ENCODE data around the gene TCERG1L. TPM values are rescaled to one million over a fixed set of nuclear protein-coding genes. Genes with fewer than 3 reads are reported as not detected.

Gene TCERG1L
- total RNA-seq, 4 donors from 2014 or later: not detected

DNA sequence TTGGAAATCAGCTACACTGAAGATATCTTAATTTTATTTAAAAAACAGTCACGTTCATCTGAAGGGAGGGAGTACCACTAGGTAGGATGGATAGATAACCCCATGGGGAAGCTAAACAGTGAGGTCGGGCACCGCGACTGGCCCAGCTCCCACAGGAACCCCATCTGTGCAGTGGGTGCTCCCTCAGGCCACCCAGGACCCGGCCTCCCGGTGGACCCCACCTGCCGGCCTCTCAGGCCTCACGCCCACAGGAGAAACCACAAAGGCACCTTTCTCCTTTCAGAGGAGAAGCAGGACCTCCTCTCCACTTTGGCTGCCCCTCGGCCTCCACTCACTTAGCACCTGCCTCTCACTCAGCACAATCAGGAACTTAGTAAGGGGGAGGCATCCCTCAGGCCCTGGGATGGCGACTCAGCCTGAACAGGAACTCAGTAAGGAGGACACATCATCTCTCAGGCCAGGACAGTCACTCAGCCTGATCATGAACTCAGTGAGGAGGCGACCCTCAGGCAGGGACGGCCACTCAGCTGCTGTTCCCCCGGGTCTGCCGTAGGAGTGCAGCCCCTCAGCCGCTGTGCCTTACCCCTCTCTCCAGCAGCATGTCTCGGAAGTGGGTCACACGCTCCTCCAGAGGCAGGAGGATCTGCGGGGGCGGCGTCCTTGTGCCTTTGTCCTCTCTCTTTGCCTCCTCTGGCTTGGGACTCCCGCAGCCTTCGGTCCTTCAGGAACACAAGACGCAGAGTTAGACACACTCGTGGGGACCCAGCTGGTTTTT is 195.1 kb downstream of the TCERG1L start:
- H3K4me1 ChIP-seq: no peaks in the 10 kb centered on the region
- no peaks in the 10 kb centered on the region for H3K27me3 ChIP-seq
- no peak for DNase-seq
- H3K36me3 ChIP-seq: no peaks in the 10 kb centered on the region
- no peak for TF ChIP-seq POLR2A (IDR thresholded peaks at IDR 0.05)
- TF ChIP-seq, protein P1, sequence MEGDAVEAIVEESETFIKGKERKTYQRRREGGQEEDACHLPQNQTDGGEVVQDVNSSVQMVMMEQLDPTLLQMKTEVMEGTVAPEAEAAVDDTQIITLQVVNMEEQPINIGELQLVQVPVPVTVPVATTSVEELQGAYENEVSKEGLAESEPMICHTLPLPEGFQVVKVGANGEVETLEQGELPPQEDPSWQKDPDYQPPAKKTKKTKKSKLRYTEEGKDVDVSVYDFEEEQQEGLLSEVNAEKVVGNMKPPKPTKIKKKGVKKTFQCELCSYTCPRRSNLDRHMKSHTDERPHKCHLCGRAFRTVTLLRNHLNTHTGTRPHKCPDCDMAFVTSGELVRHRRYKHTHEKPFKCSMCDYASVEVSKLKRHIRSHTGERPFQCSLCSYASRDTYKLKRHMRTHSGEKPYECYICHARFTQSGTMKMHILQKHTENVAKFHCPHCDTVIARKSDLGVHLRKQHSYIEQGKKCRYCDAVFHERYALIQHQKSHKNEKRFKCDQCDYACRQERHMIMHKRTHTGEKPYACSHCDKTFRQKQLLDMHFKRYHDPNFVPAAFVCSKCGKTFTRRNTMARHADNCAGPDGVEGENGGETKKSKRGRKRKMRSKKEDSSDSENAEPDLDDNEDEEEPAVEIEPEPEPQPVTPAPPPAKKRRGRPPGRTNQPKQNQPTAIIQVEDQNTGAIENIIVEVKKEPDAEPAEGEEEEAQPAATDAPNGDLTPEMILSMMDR (IDR thresholded peaks at IDR 0.05): no peak
- H3K4me3 ChIP-seq: no peak overlapping the region
- no peak overlapping the region for H3K27ac ChIP-seq
- H3K9me3 ChIP-seq: peaks cover 0 to 3% (median 0%) of the 10 kb centered on the region in 4 donors

DNA sequence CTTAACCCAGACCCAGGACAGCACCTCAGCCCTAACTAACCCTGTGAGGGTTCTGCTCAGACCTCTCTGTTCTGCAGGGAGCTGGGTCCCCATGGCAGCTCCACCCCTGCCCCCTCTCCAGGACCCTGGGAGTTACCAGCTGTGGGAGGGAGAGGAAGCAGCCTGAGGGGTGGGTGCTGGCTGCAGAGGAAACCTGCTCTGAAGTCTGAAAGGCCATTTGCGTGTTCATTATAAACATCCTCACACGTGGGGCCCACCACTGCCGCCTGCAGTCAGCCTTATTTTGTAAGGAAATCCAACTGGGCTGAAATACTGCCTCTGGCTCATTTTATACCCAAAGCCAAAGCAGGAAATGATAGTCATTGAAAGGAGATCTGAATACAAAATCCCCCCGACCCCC is 195.7 kb downstream of the TCERG1L start:
- no peaks in the 10 kb centered on the region for H3K36me3 ChIP-seq
- H3K4me1 ChIP-seq: no peaks in the 10 kb centered on the region
- no peak for TF ChIP-seq POLR2A (IDR thresholded peaks at IDR 0.05)
- TF ChIP-seq, protein P1 (IDR thresholded peaks at IDR 0.05): no peak
- H3K27ac ChIP-seq: no peak overlapping the region
- no peak overlapping the region for H3K4me3 ChIP-seq
- peaks cover 0 to 3% (median 0%) of the 10 kb centered on the region in 4 donors for H3K9me3 ChIP-seq
- no peaks in the 10 kb centered on the region for H3K27me3 ChIP-seq
- no peak for DNase-seq

DNA sequence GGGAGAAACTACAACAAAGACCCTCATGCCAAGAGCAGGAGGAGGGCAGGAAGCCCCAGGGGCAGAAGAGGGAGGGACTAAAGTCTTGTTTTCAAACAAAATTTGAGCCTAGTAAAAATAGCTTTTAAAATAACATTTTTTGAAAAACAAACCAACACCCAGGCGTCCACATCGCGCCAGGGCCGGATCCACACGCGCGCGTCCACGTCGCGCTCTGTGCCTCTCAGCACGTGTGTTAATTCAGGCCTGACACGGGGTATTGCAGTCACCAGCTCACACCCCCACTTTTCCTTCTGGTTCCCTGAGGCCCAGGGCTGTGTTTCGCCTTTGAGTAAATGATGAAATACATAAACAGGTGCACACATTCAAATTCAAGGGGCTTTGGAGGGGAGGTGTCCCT is 196.2 kb downstream of the TCERG1L start:
- Histone ChIP-seq H3K9me3 (peaks cover 0 to 3% (median 0%) of the 10 kb centered on the region in 4 donors), H3K27me3 (no peaks in the 10 kb centered on the region), H3K36me3 (no peaks in the 10 kb centered on the region), H3K4me1 (no peaks in the 10 kb centered on the region), H3K27ac (no peak overlapping the region), H3K4me3 (no peak overlapping the region)
- no peak for DNase-seq
- no peak for TF ChIP-seq POLR2A (IDR thresholded peaks at IDR 0.05)
- TF ChIP-seq, protein P1 (IDR thresholded peaks at IDR 0.05): no peak

DNA sequence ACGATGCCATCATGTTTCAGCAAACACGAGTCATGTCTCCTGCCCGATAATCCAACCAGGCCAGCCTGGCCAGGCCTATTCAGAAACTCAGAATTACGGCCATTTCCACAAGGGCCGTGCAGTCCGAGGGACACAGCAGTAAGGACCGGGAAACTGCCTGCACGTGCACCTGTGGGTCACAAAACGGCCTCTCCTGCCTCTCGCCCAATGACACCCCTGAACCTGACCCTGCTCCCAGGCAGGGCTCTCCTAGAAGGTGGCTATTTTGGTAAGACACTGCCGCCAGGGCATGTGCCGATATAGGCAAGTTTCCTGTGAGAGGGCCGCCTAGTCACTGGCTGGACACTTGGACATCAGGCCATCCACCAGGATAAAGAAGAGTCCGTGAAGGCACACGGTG is 196.7 kb downstream of the TCERG1L start:
- DNase-seq: no peak
- Histone ChIP-seq H3K27ac (no peak overlapping the region), H3K27me3 (no peaks in the 10 kb centered on the region), H3K36me3 (no peaks in the 10 kb centered on the region), H3K4me3 (no peak overlapping the region), H3K4me1 (no peaks in the 10 kb centered on the region), H3K9me3 (peaks cover 0 to 3% (median 0%) of the 10 kb centered on the region in 4 donors)
- TF ChIP-seq, protein P1 (IDR thresholded peaks at IDR 0.05): no peak
- TF ChIP-seq POLR2A (IDR thresholded peaks at IDR 0.05): no peak

DNA sequence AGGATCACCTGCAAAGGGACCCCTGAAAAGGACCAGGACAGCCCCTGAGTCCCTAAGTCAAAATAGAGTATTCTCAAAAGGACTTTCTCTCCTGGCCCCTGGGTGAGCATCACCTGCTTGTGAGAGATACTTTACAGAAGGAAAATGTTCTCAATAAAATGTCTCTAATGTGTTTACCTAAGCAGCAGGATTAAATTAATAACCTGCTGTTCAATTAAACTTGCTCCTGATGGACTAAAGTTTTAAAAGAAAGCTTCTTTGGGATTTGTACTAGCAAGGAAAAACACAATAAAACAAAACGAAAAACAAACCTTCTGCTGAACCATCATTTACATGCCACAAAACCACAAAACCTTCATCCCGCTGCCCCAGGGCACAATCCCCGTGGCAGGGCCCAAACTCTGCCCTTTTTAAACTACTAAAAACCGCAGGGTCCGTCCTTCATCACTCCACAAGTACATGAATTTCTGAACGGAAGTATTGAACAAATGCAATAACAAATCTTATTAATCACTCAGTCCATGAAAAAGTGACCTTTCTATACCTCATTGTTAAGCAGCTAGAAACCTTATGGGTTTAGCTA is 197.7 kb downstream of the TCERG1L start:
- Histone ChIP-seq H3K4me3 (no peak overlapping the region), H3K4me1 (no peaks in the 10 kb centered on the region), H3K36me3 (no peaks in the 10 kb centered on the region), H3K9me3 (peaks cover 0 to 3% (median 0%) of the 10 kb centered on the region in 4 donors), H3K27me3 (no peaks in the 10 kb centered on the region), H3K27ac (no peak overlapping the region)
- TF ChIP-seq, protein P1 (IDR thresholded peaks at IDR 0.05): no peak
- no peak for TF ChIP-seq POLR2A (IDR thresholded peaks at IDR 0.05)
- no peak for DNase-seq

Data from Peyer's patch (tissue), 4 donors.